Keratinocyte (primary cell): ENCODE data around the gene TTYH2. TPM values are rescaled to one million over a fixed set of nuclear protein-coding genes. Genes with fewer than 3 reads are reported as not detected.

Experiments
- DNase-seq: peaks from one replicate; pipeline ENCODE4 v3.0.0-alpha.2; 2011; ENCODE audit warnings: low read depth, missing footprints, low spot score
- FAIRE-seq: peaks from 2 replicates; lab custom pipeline; 2011; peaks lifted over from hg19 to GRCh38; lab: Jason Lieb, UNC
- H2AFZ ChIP-seq: 2 replicates; pipeline ENCODE4 v1.6.0; 2012; ENCODE audit warnings: low read length, control low read depth, inconsistent platforms; ENCODE audit not compliant: control insufficient read depth
- H3K27ac ChIP-seq: 2 replicates; pipeline ENCODE4 v1.5.1; 2011; ENCODE audit warnings: low read length; ENCODE audit not compliant: control insufficient read depth, insufficient read depth
- H3K27me3 ChIP-seq: 3 replicates; pipeline ENCODE4 v1.6.0; 2011; ENCODE audit warnings: low read length; ENCODE audit not compliant: control insufficient read depth, insufficient read depth; ENCODE audit errors: extremely low read depth
- H3K36me3 ChIP-seq, 2 experiments: 2 replicates in 1 of 2; 3 replicates in 1 of 2; pipeline ENCODE4 v1.5.1; 2011; ENCODE audit warnings: low read length in 2 of 2, mild to moderate bottlenecking in 1 of 2; ENCODE audit not compliant: control insufficient read depth in 2 of 2, insufficient read depth in 2 of 2; ENCODE audit errors: extremely low read depth in 1 of 2
- H3K4me1 ChIP-seq: 3 replicates; pipeline ENCODE4 v1.5.1; 2011; ENCODE audit warnings: low read length; ENCODE audit not compliant: control insufficient read depth, insufficient read depth; ENCODE audit errors: extremely low read depth
- H3K4me2 ChIP-seq: 3 replicates; pipeline ENCODE4 v1.6.0; 2011; ENCODE audit warnings: low read depth, low read length; ENCODE audit not compliant: control insufficient read depth, insufficient read depth; ENCODE audit errors: extremely low read depth
- H3K4me3 ChIP-seq, 3 experiments: fragments of 200-600 bp in 1 of 3; sonication (generic) in 1 of 3; 2 replicates in 2 of 3; 3 replicates in 1 of 3; pipeline ENCODE4 v1.5.1; 2011 to 2016; ENCODE audit warnings: low read length in 3 of 3, mild to moderate bottlenecking in 3 of 3, control low read depth in 2 of 3, inconsistent platforms in 1 of 3, low read depth in 1 of 3, mixed read lengths in 1 of 3, mixed run types in 1 of 3, moderate library complexity in 1 of 3; ENCODE audit not compliant: control insufficient read depth in 2 of 3, insufficient read depth in 2 of 3; ENCODE audit errors: extremely low read depth in 1 of 3
- H3K79me2 ChIP-seq: 2 replicates; pipeline ENCODE4 v1.6.0; 2012; ENCODE audit warnings: low read length; ENCODE audit not compliant: control insufficient read depth, insufficient read depth
- H3K9ac ChIP-seq: 3 replicates; pipeline ENCODE4 v1.6.0; 2011; ENCODE audit warnings: low read length; ENCODE audit not compliant: control insufficient read depth, insufficient read depth; ENCODE audit errors: extremely low read depth
- H3K9me1 ChIP-seq: 3 replicates; pipeline ENCODE4 v1.6.0; 2011; ENCODE audit warnings: low read length; ENCODE audit not compliant: control insufficient read depth, insufficient read depth; ENCODE audit errors: extremely low read depth
- H3K9me3 ChIP-seq: 2 replicates; pipeline ENCODE4 v1.5.1; 2012; ENCODE audit warnings: low read depth, low read length; ENCODE audit not compliant: control insufficient read depth
- H4K20me1 ChIP-seq: 3 replicates; pipeline ENCODE4 v1.6.0; 2011; ENCODE audit warnings: low read length; ENCODE audit not compliant: control insufficient read depth, insufficient read depth; ENCODE audit errors: extremely low read depth
- CTCF ChIP-seq, 3 experiments: IDR thresholded peaks in 1 of 3; conservative IDR thresholded peaks in 1 of 3; optimal IDR thresholded peaks in 1 of 3; 2 replicates in 2 of 3; 3 replicates in 1 of 3; pipeline versions ENCODE3 to v1.5.1; 2011; ENCODE audit warnings: low read length in 3 of 3, mild to moderate bottlenecking in 3 of 3, moderate library complexity in 2 of 3, control low read depth in 1 of 3, inconsistent platforms in 1 of 3; ENCODE audit not compliant: insufficient read depth in 2 of 3; ENCODE audit errors: extremely low read depth in 1 of 3
- EZH2 ChIP-seq: IDR thresholded peaks from one replicate; pipeline ENCODE4 v1.6.1; 2012; ENCODE audit warnings: inconsistent platforms, mild to moderate bottlenecking, low read length, moderate library complexity
- dilution Hi-C: fragments of 300-500 bp; cut with MboI; formaldehyde crosslinking; loops from one replicate; pipeline ENCODE4 v1.7.0; 2020; ENCODE audit warnings: low sequenced_read_pairs; ENCODE audit not compliant: extremely low pct_ligation_motif_present
- polyA plus RNA-seq, 5 experiments: library from polyadenylated mRNA; depleted of rRNA in 3 of 5; stranded (reverse) in 3 of 5; stranded (forward) in 1 of 5; unstranded in 1 of 5; fragments of >200 nt; gene quantifications; 1 replicate in 1 of 5; 2 replicates in 3 of 5; 3 replicates in 1 of 5; pipeline versions ENCODE4 v1.2.1 to v1.2.3, GENCODE V29; 2011 to 2012; ENCODE audit warnings: missing spikeins in 2 of 5, low read depth in 1 of 5, low replicate concordance in 1 of 5

The TTYH2 gene
- polyA plus RNA-seq, 1 donor (not counting 4 experiments of a cell fraction or from before 2014, with no cell fraction given) = 3.7 TPM

- dilution Hi-C loops = no loop called here
- Histone ChIP-seq H3K4me2 (no peak overlapping the region), H4K20me1 (no peaks in the 10 kb centered on the region), H3K79me2 (no peaks in the 10 kb centered on the region), H3K4me1 (no peaks in the 10 kb centered on the region), H3K27ac (no peak overlapping the region), H2AFZ (no peak overlapping the region), H3K36me3 (no peaks in the 10 kb centered on the region), H3K27me3 (peaks cover 15% of the 10 kb centered on the region), H3K9me1 (no peaks in the 10 kb centered on the region), H3K9ac (no peak overlapping the region), H3K4me3 (no peak overlapping the region), H3K9me3 (no peaks in the 10 kb centered on the region)
- FAIRE-seq (no peak), DNase-seq (no peak)
- TF ChIP-seq CTCF (optimal IDR thresholded peaks at IDR 0.05 in 1 of 3, IDR thresholded peaks at IDR 0.05 in 1 of 3, conservative IDR thresholded peaks at IDR 0.05 in 1 of 3; ENCODE audit: extremely low read depth in 1 of 3, insufficient read depth in 2 of 3, low read length in 3 of 3) (no peak), EZH2 (no peak)
Observed at GRCh38 chr17:74218436-74218835, 5.1 kb downstream of the TTYH2 start.

DNA sequence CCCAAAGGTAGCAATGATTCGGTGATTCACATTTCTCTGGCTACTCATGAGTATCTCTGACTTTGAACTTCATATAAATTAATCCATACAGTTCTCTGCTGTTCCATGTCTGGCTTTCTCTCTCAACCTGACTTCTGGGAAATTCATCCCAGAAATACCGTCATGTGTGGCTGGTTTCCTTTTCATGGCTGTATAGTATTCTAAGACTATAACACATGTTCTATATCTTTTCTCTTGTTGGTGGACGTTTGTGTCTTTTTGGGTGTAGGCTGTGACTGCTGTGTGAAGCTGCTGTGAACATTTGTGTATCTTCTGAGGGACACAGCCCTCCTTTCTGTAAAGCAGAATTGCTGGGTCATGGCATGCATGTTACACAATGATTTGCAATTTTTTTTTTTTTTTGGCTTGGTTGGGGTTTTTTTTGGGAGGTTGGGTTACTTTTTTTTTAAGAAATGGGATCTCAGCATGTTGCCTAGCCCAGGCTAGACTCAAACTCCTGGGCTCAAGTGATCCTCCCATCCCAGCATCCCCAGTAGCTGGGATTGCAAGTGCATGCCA, 6.3 kb downstream of the TTYH2 start:
- Histone ChIP-seq H3K4me3 (no peak overlapping the region), H3K27me3 (peaks cover 6% of the 10 kb centered on the region), H3K79me2 (no peaks in the 10 kb centered on the region), H3K9me3 (no peaks in the 10 kb centered on the region), H2AFZ (no peak overlapping the region), H3K9me1 (no peaks in the 10 kb centered on the region), H3K4me2 (no peak overlapping the region), H3K4me1 (no peaks in the 10 kb centered on the region), H3K36me3 (no peaks in the 10 kb centered on the region), H4K20me1 (no peaks in the 10 kb centered on the region), H3K27ac (no peak overlapping the region), H3K9ac (no peak overlapping the region)
- DNase-seq (no peak), FAIRE-seq (no peak)
- dilution Hi-C loops = no loop called here
- TF ChIP-seq EZH2 (no peak), CTCF (optimal IDR thresholded peaks at IDR 0.05 in 1 of 3, IDR thresholded peaks at IDR 0.05 in 1 of 3, conservative IDR thresholded peaks at IDR 0.05 in 1 of 3; ENCODE audit: extremely low read depth in 1 of 3, insufficient read depth in 2 of 3, low read length in 3 of 3) (no peak)
